OCI-LY7 (cell line): ENCODE data around the gene HPCA. TPM values are rescaled to one million over a fixed set of nuclear protein-coding genes. Genes with fewer than 3 reads are reported as not detected.

Experiments
- BruUV-seq: library from RNA; stranded (reverse); fragments of 400-500 nt; replicated peaks from 2 replicates; lab custom pipeline; 2021; lab: Mats Ljungman, UMichigan
- CTCF ChIA-PET: fragments of 300-600 bp; sonication (Branson Sonifier 250); formaldehyde crosslinking; loops from one replicate; lab custom pipeline; 2022; ENCODE audit warnings: antibody characterized with exemption; ENCODE audit not compliant: unreplicated experiment; lab: Charles Lee
- POLR2A ChIA-PET: fragments of 300-600 bp; sonication (Branson Sonifier 250); formaldehyde crosslinking; loops from one replicate; lab custom pipeline; 2022; ENCODE audit warnings: antibody characterized with exemption; lab: Charles Lee
- DNase-seq: peaks from one replicate; pipeline ENCODE4 v3.0.0-alpha.2; 2015; ENCODE audit warnings: low spot score
- H2AFZ ChIP-seq: fragments of 200-600 bp; sonication (generic), shearing (Covaris generic); 2 replicates; pipeline ENCODE4 v1.6.1; 2014; ENCODE audit warnings: mild to moderate bottlenecking, antibody characterized with exemption, low read length, moderate library complexity
- H3K27ac ChIP-seq: fragments of 200-600 bp; sonication (generic); 2 replicates; pipeline ENCODE4 v1.5.1; 2014; ENCODE audit warnings: mixed run types, low read depth, mild to moderate bottlenecking, moderate library complexity, low read length, inconsistent platforms; ENCODE audit not compliant: poor library complexity, severe bottlenecking
- H3K36me3 ChIP-seq: fragments of 200-600 bp; sonication (generic); 2 replicates; pipeline ENCODE4 v1.6.1; 2014; ENCODE audit warnings: mild to moderate bottlenecking, antibody characterized with exemption, low read length, moderate library complexity, mixed read lengths; ENCODE audit not compliant: insufficient read depth
- H3K4me1 ChIP-seq: fragments of 200-600 bp; sonication (generic); 2 replicates; pipeline ENCODE4 v1.5.1; 2014; ENCODE audit warnings: mild to moderate bottlenecking, low read length; ENCODE audit not compliant: insufficient read depth, poor library complexity, severe bottlenecking
- H3K4me2 ChIP-seq: fragments of 200-600 bp; sonication (generic); 2 replicates; pipeline ENCODE4 v1.6.1; 2014; ENCODE audit warnings: mild to moderate bottlenecking, low read length
- H3K4me3 ChIP-seq: fragments of 200-600 bp; sonication (generic); 2 replicates; pipeline ENCODE4 v1.5.1; 2014; ENCODE audit warnings: mild to moderate bottlenecking, low read depth, low read length; ENCODE audit not compliant: poor library complexity, severe bottlenecking
- H3K79me2 ChIP-seq: fragments of 200-600 bp; sonication (generic); 2 replicates; pipeline ENCODE4 v1.6.1; 2016; ENCODE audit warnings: low read depth, mild to moderate bottlenecking, low read length, moderate library complexity, mixed read lengths; ENCODE audit not compliant: insufficient read depth
- H3K9me2 ChIP-seq: fragments of 200-600 bp; sonication (generic); 2 replicates; pipeline ENCODE4 v1.6.1; 2016; ENCODE audit warnings: mild to moderate bottlenecking, low read length, mixed read lengths; ENCODE audit not compliant: insufficient read depth
- H3K9me3 ChIP-seq: fragments of 200-600 bp; sonication (generic); 2 replicates; pipeline ENCODE4 v1.6.1; 2014; ENCODE audit warnings: mild to moderate bottlenecking, mixed run types, low read length, mixed read lengths
- H4K20me1 ChIP-seq: fragments of 200-600 bp; sonication (generic); 2 replicates; pipeline ENCODE4 v1.6.1; 2014; ENCODE audit warnings: mild to moderate bottlenecking, antibody characterized with exemption, low read length, moderate library complexity, mixed read lengths; ENCODE audit not compliant: insufficient read depth
- CTCF ChIP-seq: fragments of 200-600 bp; sonication (generic); conservative IDR thresholded peaks from 2 replicates; pipeline ENCODE4 v1.5.1; 2014; ENCODE audit warnings: mild to moderate bottlenecking, antibody characterized with exemption, low read length, moderate library complexity, mixed read lengths
- EZH2phosphoT487 ChIP-seq: fragments of 200-600 bp; sonication (generic); IDR thresholded peaks from 2 replicates; pipeline ENCODE4 v1.6.1; 2018; ENCODE audit warnings: low read depth, borderline replicate concordance, mild to moderate bottlenecking, mixed run types, antibody characterized with exemption, low read length, moderate library complexity, mixed read lengths
- intact Hi-C: fragments of 100-400 bp; cut with micrococcal nuclease; formaldehyde crosslinking; loops from one replicate; pipeline ENCODE4 v1.10.0; 2022; ENCODE audit not compliant: unreplicated experiment
- total RNA-seq, 2 experiments: library from RNA; depleted of rRNA in 1 of 2; stranded (reverse); fragments of >200 nt in 1 of 2; shearing (Covaris generic) in 1 of 2; gene quantifications; 2 replicates each; pipeline ENCODE4 v1.2.3, GENCODE V29; 2014 to 2022

The HPCA gene
- total RNA-seq, 2 experiments from 2014 or later, result 0.36 to 3.3 TPM

- POLR2A ChIA-PET, result interaction anchor here (0.6 kb wide), 1 partner anchor 200 kb away, joined by 3 read pairs; no protein-coding TSS in a partner anchor
Observed at GRCh38 chr1:32893198-32894018, 7.1 kb downstream of the HPCA start.

GRCh38 chr1:32894019-32894600 lies 7.8 kb downstream of the HPCA start:
- Histone ChIP-seq H4K20me1 (no peaks in the 10 kb centered on the region), H3K9me2 (no peaks in the 10 kb centered on the region), H3K36me3 (no peaks in the 10 kb centered on the region), H3K79me2 (no peaks in the 10 kb centered on the region), H2AFZ (peak overlapping the region; percentile 49; the same call in 1 of the 2 replicates), H3K9me3 (no peaks in the 10 kb centered on the region), H3K4me3 (peak overlapping the region; percentile 66), H3K27ac (no peak overlapping the region), H3K4me2 (peak overlapping the region; percentile 65), H3K4me1 (peaks cover 4% of the 10 kb centered on the region)
- intact Hi-C loops, result no loop called here
- no peak for DNase-seq
- ChIA-PET CTCF (no interaction called here), POLR2A (interaction anchor here (0.6 kb wide), 1 partner anchor 200 kb away, joined by 3 read pairs; no protein-coding TSS in a partner anchor)
- TF ChIP-seq CTCF (no peak), EZH2phosphoT487 (no peak)
- no TSS peak for BruUV-seq

More at GRCh38 chr1:32893198-32894018, 7.1 kb downstream of the HPCA start:
- peak; percentile 52 for DNase-seq
- Histone ChIP-seq H3K4me2 (peak overlapping the region; percentile 65), H2AFZ (peak overlapping the region; percentile 49), H3K27ac (no peak overlapping the region), H3K79me2 (no peaks in the 10 kb centered on the region), H3K36me3 (no peaks in the 10 kb centered on the region), H3K9me2 (no peaks in the 10 kb centered on the region), H4K20me1 (no peaks in the 10 kb centered on the region), H3K4me3 (peak overlapping the region; percentile 66), H3K9me3 (no peaks in the 10 kb centered on the region), H3K4me1 (peaks cover 4% of the 10 kb centered on the region)
- TF ChIP-seq EZH2phosphoT487 (no peak), CTCF (peak; percentile 67; the same call in 1 of the 2 replicates)
- BruUV-seq, result no TSS peak
- CTCF ChIA-PET, result no interaction called here
- intact Hi-C loops, result no loop called here
